ENCODE results near the gene DPH2.

Gene DPH2

DNA sequence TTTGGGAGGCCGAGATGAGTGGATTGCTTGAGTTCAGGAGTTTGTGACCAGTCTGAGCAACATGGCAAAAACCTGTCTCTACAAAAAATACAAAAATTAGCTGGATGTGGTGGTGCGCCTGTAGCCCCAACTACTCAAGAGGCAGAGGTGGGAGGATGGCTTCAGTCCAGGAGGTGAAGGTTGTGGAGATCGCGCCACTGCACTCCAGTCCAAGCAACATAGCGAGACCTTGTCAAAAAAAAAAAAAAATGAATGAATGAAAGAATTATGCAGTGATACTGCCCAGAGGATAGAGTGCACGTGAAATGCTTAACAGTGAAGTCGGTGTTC lies 429 bp upstream of the DPH2 start:
- Histone ChIP-seq H3K4me3 (ENCODE audit: low read length, poor library complexity, severe bottlenecking) (peak overlapping the region; percentile 97), H3K9me3 (ENCODE audit: insufficient read depth, low read depth, low read length) (no peaks in the 10 kb centered on the region)
- TF ChIP-seq CTCF (conservative IDR thresholded peaks at IDR 0.05; ENCODE audit: low read length) (no peak), EZH2phosphoT487 (IDR thresholded peaks at IDR 0.05; ENCODE audit: borderline replicate concordance) (no peak)

DNA sequence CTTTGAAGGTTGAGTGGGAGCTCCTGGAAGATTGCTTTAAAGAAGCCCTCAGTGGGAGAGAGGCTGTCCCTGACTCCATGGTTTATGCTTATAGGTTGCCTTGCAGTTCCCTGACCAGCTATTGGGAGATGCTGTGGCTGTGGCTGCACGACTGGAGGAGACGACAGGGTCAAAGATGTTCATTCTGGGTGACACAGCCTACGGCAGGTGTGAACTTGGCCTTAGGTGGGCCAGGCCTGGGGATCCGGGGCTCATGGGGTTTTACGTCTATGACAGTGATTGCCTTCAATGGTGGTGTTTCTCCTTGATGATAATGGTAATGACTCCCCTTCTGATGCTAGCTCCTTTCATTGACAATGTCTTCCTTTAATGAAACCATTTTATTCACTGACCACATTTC lies 692 bp downstream of the DPH2 start:
- Histone ChIP-seq H3K9me3 (ENCODE audit: insufficient read depth, low read depth, low read length) (no peaks in the 10 kb centered on the region), H3K4me1 (ENCODE audit: insufficient read depth, low read length, poor library complexity, severe bottlenecking) (peaks cover 16% of the 10 kb centered on the region), H3K27me3 (ENCODE audit: insufficient read depth, low read length, poor library complexity, severe bottlenecking) (no peaks in the 10 kb centered on the region), H4K20me1 (ENCODE audit: insufficient read depth, low read length, poor library complexity, severe bottlenecking) (peaks cover 5% of the 10 kb centered on the region), H3K9me2 (replicated peaks; ENCODE audit: low read depth, low read length) (no peaks in the 10 kb centered on the region), H3K36me3 (ENCODE audit: insufficient read depth, low read length) (no peaks in the 10 kb centered on the region), H3K79me2 (ENCODE audit: insufficient read depth, low read length) (peaks cover 19% of the 10 kb centered on the region), H3K9ac (ENCODE audit: low read depth, low read length, poor library complexity, severe bottlenecking) (peak overlapping the region; percentile 74), H3F3A (ENCODE audit: low read depth) (no peaks in the 10 kb centered on the region; the same call in 1 of the 2 replicates), H3K4me3 (ENCODE audit: low read length, poor library complexity, severe bottlenecking) (peak overlapping the region; percentile 97), H2AFZ (ENCODE audit: low read length) (no peak overlapping the region), H3K4me2 (ENCODE audit: low read depth, low read length, poor library complexity, severe bottlenecking) (peak overlapping the region; percentile 97)
- TF ChIP-seq CTCF (conservative IDR thresholded peaks at IDR 0.05; ENCODE audit: low read length) (no peak), EZH2phosphoT487 (IDR thresholded peaks at IDR 0.05; ENCODE audit: borderline replicate concordance) (no peak)

More for the DNA sequence above, 429 bp upstream of the DPH2 start:
- Histone ChIP-seq H3K36me3 (ENCODE audit: insufficient read depth, low read length) (no peaks in the 10 kb centered on the region), H3K4me2 (ENCODE audit: low read depth, low read length, poor library complexity, severe bottlenecking) (peak overlapping the region; percentile 52), H3K4me1 (ENCODE audit: insufficient read depth, low read length, poor library complexity, severe bottlenecking) (peaks cover 16% of the 10 kb centered on the region), H3K27me3 (ENCODE audit: insufficient read depth, low read length, poor library complexity, severe bottlenecking) (no peaks in the 10 kb centered on the region), H3K9ac (ENCODE audit: low read depth, low read length, poor library complexity, severe bottlenecking) (no peak overlapping the region), H3K79me2 (ENCODE audit: insufficient read depth, low read length) (peaks cover 12% of the 10 kb centered on the region; the same call in 1 of the 2 replicates), H4K20me1 (ENCODE audit: insufficient read depth, low read length, poor library complexity, severe bottlenecking) (no peaks in the 10 kb centered on the region), H3F3A (ENCODE audit: low read depth) (no peaks in the 10 kb centered on the region; the same call in 1 of the 2 replicates), H2AFZ (ENCODE audit: low read length) (no peak overlapping the region), H3K9me2 (replicated peaks; ENCODE audit: low read depth, low read length) (no peaks in the 10 kb centered on the region)

DNA sequence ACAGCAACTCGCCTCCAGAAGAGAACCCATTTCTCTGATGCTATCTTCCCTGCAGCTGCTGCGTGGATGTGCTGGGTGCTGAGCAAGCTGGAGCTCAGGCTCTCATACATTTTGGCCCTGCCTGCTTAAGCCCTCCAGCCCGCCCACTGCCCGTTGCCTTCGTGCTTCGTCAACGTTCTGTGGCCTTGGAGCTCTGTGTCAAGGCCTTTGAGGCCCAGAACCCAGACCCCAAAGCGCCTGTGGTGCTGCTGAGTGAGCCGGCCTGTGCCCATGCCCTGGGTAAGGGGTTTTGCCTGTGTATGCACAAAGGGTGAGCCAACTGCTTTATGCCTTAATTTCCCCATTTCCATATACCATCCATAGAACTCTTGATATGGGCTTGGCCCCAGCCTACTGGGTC lies 1.1 kb downstream of the DPH2 start:
- no peak for TF ChIP-seq CTCF (conservative IDR thresholded peaks at IDR 0.05; ENCODE audit: low read length)
- no peak for TF ChIP-seq EZH2phosphoT487 (IDR thresholded peaks at IDR 0.05; ENCODE audit: borderline replicate concordance)
- Histone ChIP-seq H3K9me2 (replicated peaks; ENCODE audit: low read depth, low read length) (no peaks in the 10 kb centered on the region), H2AFZ (ENCODE audit: low read length) (no peak overlapping the region), H3K9ac (ENCODE audit: low read depth, low read length, poor library complexity, severe bottlenecking) (peak overlapping the region; percentile 74), H3K79me2 (ENCODE audit: insufficient read depth, low read length) (peaks cover 23% of the 10 kb centered on the region), H3K4me2 (ENCODE audit: low read depth, low read length, poor library complexity, severe bottlenecking) (peak overlapping the region; percentile 97), H4K20me1 (ENCODE audit: insufficient read depth, low read length, poor library complexity, severe bottlenecking) (peaks cover 9% of the 10 kb centered on the region), H3K4me3 (ENCODE audit: low read length, poor library complexity, severe bottlenecking) (peak overlapping the region; percentile 97), H3K9me3 (ENCODE audit: insufficient read depth, low read depth, low read length) (no peaks in the 10 kb centered on the region), H3K4me1 (ENCODE audit: insufficient read depth, low read length, poor library complexity, severe bottlenecking) (peaks cover 20% of the 10 kb centered on the region), H3K27me3 (ENCODE audit: insufficient read depth, low read length, poor library complexity, severe bottlenecking) (no peaks in the 10 kb centered on the region), H3K36me3 (ENCODE audit: insufficient read depth, low read length) (no peaks in the 10 kb centered on the region), H3F3A (ENCODE audit: low read depth) (no peaks in the 10 kb centered on the region; the same call in 1 of the 2 replicates)
